HG02973 (cell line): ENCODE measurements around the gene MAML2.
A peak's percentile ranks its signal among the peaks of the same experiment; 100 is the strongest.
"Not testable (repeated sequence)": the region's sequence is repeated elsewhere in the genome, so short reads cannot be mapped to it uniquely, and the experiment has no call there.

ENCODE experiments used
- ATAC-seq: cut with Tn5 transposase; IDR thresholded peaks from one replicate; pipeline ENCODE4 v1.9.1; 2021; ENCODE audit warnings: moderate library complexity; ENCODE audit not compliant: unreplicated experiment

MAML2 gene

GRCh38 chr11:96293598-96294021 lies 49.4 kb downstream of the MAML2 start:
- peak; percentile 94 for ATAC-seq

- no peak for ATAC-seq
These were observed 49.9 kb downstream of the MAML2 start for GRCh38 chr11:96293109-96293508.

- no peak for ATAC-seq
These were observed 50.5 kb downstream of the MAML2 start for GRCh38 chr11:96292291-96293010.

- ATAC-seq = no peak
These were observed 52.4 kb downstream of the MAML2 start for GRCh38 chr11:96290631-96291030.

- ATAC-seq = no peak
These were observed 53.0 kb downstream of the MAML2 start for GRCh38 chr11:96290031-96290430.

GRCh38 chr11:96288915-96289314 lies 54.1 kb downstream of the MAML2 start:
- ATAC-seq = no peak

GRCh38 chr11:96287822-96288439 lies 55.1 kb downstream of the MAML2 start:
- ATAC-seq = no peak

- not testable (repeated sequence) for ATAC-seq
These were observed 57.0 kb downstream of the MAML2 start for GRCh38 chr11:96285985-96286384.

- ATAC-seq = no peak
These were observed 58.1 kb downstream of the MAML2 start for GRCh38 chr11:96284917-96285316.

- ATAC-seq = no peak
These were observed 58.6 kb downstream of the MAML2 start for GRCh38 chr11:96284401-96284800.

GRCh38 chr11:96282625-96283220 lies 60.3 kb downstream of the MAML2 start:
- no peak for ATAC-seq

GRCh38 chr11:96280444-96280843 lies 62.6 kb downstream of the MAML2 start:
- ATAC-seq = no peak

- ATAC-seq = no peak
These were observed 63.1 kb downstream of the MAML2 start for GRCh38 chr11:96279896-96280290.

GRCh38 chr11:96279018-96279895 lies 63.7 kb downstream of the MAML2 start:
- no peak for ATAC-seq

- ATAC-seq = no peak
These were observed 64.7 kb downstream of the MAML2 start for GRCh38 chr11:96278039-96278897.

GRCh38 chr11:96277696-96278038 lies 65.3 kb downstream of the MAML2 start:
- ATAC-seq = no peak

- no peak for ATAC-seq
These were observed 66.2 kb downstream of the MAML2 start for GRCh38 chr11:96276836-96277235.

GRCh38 chr11:96275801-96276594 lies 67.0 kb downstream of the MAML2 start:
- ATAC-seq = no peak

- no peak for ATAC-seq
These were observed 69.5 kb downstream of the MAML2 start for GRCh38 chr11:96273507-96273906.
